ENCODE measurements around the gene GUCA1C. TPM values are rescaled to one million over a fixed set of nuclear protein-coding genes. Genes with fewer than 3 reads are reported as not detected.

GUCA1C gene, protein sequence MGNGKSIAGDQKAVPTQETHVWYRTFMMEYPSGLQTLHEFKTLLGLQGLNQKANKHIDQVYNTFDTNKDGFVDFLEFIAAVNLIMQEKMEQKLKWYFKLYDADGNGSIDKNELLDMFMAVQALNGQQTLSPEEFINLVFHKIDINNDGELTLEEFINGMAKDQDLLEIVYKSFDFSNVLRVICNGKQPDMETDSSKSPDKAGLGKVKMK
- total RNA-seq (2014; rRNA removed; shearing (Covaris generic)), result not detected in 2 replicates
- not detected in 2 replicates for polyA plus RNA-seq (2014; cell fraction: nucleus; rRNA removed)

DNA sequence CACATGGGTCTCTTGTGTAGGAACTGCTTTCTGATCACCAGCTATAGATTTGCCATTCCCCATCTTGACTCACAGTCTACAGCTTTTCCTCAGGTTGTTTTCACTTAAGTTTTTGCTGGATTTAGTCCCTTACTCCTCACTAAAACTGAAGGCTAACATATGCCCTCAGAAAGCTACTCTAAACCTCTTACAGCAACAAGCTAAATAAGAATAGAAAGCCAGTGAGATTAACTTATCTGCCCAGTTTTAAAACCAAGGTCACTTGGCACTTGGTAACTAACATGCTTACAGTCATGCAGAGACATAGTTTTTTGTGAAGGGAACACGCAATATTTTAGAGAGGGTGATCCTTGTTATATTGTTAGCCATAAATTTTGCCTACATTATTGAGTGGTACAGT lies at the start of gene GUCA1C:
GUCA1C (minus strand) TSS at position 180 of the 400 bp plus-strand sequence; CDS start at position 63, 117 bp downstream.
- DNase-seq (ENCODE audit: extremely low read depth, low read depth), result no peak

DNA sequence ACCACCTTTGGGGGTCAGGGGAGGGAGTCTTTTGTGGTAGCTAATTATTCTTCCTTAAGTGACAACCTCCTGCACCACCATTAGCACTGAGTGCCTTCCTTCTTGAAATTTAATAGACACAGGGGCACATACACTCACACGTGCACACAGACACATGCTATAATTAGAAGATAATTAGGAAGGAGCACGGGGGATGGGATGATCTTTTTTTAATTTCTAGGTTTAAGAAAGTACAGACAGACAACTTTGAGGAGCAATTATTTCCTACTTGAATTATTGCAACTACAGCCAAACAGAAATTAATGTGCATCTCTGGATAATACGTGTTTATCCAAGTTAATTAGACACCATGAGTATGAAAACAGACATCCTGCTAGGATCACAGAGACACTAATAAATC lies 44.8 kb upstream of the GUCA1C start:
- no peak for DNase-seq (ENCODE audit: extremely low read depth, low read depth)

GRCh38 chr3:108985844-108986243 lies 32.2 kb upstream of the GUCA1C start:
- no peak for DNase-seq (ENCODE audit: extremely low read depth, low read depth)

- no peak for DNase-seq (ENCODE audit: extremely low read depth, low read depth)
Observed at GRCh38 chr3:108983051-108983450, 29.4 kb upstream of the GUCA1C start.

DNA sequence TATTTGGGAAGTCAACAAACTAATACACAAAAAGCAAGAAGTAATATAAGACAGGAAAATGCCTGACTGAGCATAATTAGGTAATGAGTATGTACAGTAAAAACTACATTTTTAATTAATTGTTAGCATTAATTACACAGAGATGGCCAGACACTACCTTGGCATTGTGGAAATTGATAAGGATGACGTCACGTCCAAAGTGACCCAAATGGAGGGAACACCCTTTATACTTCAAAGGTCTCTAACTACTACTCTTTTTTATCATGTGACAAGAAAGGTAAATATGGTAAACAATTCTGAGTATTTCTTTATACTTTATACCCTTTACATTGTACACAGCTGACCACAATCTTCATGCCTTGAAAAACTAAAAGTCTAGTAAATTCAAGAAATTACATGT lies 22.4 kb upstream of the GUCA1C start:
- DNase-seq (ENCODE audit: extremely low read depth, low read depth), result no peak

DNA sequence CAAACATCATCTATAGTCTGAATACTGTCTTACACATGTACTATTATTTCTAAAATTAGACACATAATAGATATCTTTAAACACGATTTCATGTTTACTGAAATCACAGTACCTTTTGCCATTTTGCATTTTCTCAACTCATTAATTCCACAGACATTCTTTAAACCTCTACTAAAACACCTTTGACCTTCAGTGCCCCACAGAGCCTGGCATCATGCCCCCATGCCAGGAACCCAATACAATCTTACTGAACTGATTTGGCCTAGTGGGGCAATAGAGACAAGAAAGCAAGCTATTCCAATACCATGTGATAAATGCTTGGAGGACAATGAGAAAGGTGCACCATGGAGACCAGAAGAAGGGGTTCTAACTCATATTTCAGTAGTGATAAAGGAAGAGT lies 19.3 kb upstream of the GUCA1C start:
- DNase-seq (ENCODE audit: extremely low read depth, low read depth), result no peak

DNA sequence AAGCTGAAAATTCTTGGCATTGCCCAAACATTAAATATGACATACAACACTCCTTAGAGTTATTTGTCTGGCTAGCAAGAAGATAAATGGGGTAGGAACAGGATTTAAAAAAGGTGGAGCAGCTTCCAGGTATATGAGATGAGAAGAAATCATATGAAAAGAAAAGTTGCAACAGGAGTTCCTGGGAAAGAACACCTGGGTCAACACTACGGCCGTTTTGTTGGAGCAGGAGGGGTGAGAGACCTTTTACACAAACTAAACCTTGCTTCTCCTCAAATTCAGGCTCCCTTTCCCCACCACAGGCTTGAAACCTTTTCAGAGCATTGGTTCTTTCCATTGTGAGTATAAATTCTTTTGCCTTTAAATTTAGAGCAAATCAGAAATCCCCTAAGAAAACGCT lies 18.8 kb upstream of the GUCA1C start:
- no peak for DNase-seq (ENCODE audit: extremely low read depth, low read depth)

DNA sequence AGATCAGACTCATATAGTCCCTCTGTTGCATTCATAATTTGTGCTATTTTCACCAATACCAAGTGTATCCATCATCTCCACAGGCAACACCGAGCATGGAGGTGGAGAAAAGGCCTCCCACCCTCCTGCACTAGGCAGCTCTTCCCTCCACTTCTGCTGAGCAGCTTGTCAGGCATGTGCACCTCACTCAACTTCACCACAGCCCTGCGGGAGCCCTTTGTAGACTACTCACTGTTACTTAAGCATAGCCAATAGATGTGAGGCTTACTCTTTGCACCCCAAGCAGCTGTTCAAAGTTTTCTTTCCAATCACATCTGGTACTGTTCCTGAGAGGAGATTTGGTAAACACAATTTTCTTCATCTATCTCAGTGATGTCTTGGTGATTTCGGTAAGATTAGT lies 16.9 kb upstream of the GUCA1C start:
- DNase-seq (ENCODE audit: extremely low read depth, low read depth), result no peak

DNA sequence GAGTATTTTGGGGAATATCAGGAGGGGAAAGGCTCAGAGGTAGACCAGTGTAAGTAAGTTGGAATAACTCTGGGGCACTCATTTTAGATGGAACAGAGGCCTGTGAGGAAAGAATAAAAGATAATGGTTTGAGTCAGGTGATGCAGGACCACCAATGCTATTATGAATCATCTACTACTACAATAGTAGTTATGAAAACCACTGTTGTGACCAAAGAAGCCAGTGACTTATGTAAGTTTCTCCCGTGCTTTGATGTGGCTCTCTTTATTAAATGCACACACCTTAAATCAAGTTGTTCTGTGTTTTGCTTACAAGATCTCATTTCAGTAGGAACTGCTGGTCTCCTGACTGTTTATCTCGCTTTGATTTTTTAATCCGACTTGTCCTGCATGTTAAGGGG lies 13.1 kb upstream of the GUCA1C start:
- DNase-seq (ENCODE audit: extremely low read depth, low read depth), result no peak

- no peak for DNase-seq (ENCODE audit: extremely low read depth, low read depth)
Observed at GRCh38 chr3:108959017-108959416, 5.3 kb upstream of the GUCA1C start.

DNA sequence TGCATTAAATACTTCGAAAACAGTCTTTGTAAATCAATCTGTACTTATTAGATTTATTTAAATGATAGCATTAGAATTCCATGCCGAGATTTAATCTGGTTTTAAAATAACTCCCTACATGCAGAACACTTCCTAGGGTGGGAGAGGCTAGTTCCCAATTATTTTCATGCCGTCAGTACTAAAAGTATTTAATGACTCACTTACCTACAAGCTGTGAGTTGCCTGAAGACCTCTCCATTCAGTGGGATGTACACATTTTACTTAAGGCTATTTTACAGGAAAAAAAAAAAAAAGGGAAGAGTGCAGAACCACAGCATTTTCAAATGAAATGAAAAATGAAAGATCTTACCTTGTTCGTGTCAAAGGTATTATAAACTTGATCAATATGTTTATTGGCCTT lies 469 bp downstream of the GUCA1C start:
- DNase-seq (ENCODE audit: extremely low read depth, low read depth), result no peak

- DNase-seq (ENCODE audit: extremely low read depth, low read depth), result no peak
Observed at GRCh38 chr3:108951820-108952501, 1.7 kb downstream of the GUCA1C start.

- no peak for DNase-seq (ENCODE audit: extremely low read depth, low read depth)
Observed at GRCh38 chr3:108947855-108948254, 5.8 kb downstream of the GUCA1C start.

GRCh38 chr3:108946292-108947285 lies 7.1 kb downstream of the GUCA1C start:
- DNase-seq (ENCODE audit: extremely low read depth, low read depth), result no peak

DNA sequence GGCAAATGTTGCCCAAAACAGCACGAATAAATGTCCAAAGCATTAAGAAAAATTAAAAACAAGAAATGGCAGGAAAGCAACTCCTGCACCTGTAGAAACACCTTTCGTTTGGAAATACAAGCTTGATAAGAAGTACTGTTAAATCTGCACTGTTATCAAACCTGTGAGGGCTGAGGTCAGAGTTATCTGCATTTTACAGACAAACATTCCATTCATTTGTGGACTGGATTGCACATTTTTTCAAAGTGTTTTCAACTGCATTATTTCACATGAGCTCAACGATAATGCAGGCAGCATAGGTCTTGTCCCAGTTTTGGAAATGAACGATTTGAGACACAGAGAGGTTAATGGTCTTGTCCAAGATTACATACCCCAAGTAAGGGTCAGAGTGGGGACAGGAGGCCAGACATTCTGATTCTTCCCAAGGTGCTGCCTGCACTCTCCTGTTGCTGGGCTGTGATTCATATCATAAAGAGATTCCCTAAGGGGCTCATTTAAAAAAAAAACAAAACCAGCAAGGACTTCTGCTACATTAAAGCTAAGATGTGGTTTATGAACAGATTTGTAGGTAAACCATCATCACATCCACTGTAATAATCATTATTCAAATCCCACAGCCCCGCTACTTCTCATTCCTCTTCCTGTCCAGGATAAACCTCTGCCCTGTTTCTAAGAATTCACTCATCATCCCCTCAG lies 13.0 kb downstream of the GUCA1C start:
- DNase-seq (ENCODE audit: extremely low read depth, low read depth), result no peak

- DNase-seq (ENCODE audit: extremely low read depth, low read depth), result no peak
Observed at GRCh38 chr3:108940166-108940565, 13.5 kb downstream of the GUCA1C start.

- no peak for DNase-seq (ENCODE audit: extremely low read depth, low read depth)
Observed at GRCh38 chr3:108936924-108937689, 16.6 kb downstream of the GUCA1C start.

- no peak for DNase-seq (ENCODE audit: extremely low read depth, low read depth)
Observed at GRCh38 chr3:108931035-108931434, 22.6 kb downstream of the GUCA1C start.

- no peak for DNase-seq (ENCODE audit: extremely low read depth, low read depth)
Observed at GRCh38 chr3:108918866-108919265, 34.8 kb downstream of the GUCA1C start.
